Stimulated activated CD4-positive, alpha-beta T cell treated with anti-CD3 and anti-CD28 coated beads, Interleukin-1b, Interleukin-23, amount 100 ng/mL, for 1 hour (primary cell): ENCODE results near the gene OCA2.

Experiments used
- DNase-seq, 2 donors: peaks; one replicate each; pipeline ENCODE4 v3.0.0-alpha.2; 2020; ENCODE audit warnings: low read depth in 2 of 2

Gene OCA2

DNA sequence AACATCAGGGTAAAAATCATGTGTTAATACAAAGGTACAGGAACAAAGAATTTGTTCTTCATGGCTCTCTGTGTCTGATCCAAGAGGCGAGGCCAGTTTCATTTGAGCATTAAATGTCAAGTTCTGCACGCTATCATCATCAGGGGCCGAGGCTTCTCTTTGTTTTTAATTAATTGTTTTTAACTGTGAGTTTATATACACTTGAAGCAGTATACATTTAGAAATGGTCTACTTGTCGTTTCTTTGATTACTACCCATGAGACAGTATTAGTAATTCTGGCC is 21.2 kb upstream of the OCA2 start:
- DNase-seq, result no peak

DNA sequence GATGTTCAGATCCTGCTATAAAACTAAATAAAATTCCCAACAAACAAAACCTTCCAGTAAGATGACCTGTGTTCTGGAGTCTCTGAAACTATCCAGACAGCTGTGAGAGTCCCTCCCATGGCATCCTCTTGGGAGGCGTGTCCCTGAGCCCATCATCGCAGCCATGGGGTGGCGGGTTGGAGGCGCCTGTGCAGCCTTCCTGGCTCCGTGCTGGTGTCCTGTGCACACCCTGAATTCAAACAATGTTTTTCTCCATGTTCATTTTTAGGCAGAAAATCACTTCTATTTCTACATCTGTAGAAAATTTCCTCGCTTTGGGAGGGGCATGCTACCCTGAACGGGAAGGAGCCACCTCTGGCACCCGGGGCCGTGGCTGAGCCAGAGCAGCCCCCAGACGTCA is 19.4 kb upstream of the OCA2 start:
- DNase-seq, result no peak

DNA sequence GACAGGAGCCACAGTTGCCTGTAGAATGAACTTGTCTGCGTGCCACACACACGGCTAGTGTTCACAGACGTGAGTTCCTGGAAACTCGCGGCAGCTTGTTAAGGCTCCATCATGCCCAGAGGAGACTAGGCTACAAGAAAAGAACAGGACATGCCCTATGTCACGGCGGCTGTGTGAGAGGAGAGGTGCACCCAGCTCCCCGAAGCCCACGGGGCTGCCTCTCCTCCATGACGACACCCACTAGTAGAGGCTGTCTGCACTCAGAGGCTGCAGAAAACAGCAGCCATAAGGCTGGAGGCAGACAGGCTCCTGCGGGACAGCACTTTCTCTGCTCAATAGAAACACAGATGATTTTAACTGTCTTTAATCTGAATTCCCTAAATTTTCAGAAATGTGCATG is 19.0 kb upstream of the OCA2 start:
- no peak for DNase-seq

DNA sequence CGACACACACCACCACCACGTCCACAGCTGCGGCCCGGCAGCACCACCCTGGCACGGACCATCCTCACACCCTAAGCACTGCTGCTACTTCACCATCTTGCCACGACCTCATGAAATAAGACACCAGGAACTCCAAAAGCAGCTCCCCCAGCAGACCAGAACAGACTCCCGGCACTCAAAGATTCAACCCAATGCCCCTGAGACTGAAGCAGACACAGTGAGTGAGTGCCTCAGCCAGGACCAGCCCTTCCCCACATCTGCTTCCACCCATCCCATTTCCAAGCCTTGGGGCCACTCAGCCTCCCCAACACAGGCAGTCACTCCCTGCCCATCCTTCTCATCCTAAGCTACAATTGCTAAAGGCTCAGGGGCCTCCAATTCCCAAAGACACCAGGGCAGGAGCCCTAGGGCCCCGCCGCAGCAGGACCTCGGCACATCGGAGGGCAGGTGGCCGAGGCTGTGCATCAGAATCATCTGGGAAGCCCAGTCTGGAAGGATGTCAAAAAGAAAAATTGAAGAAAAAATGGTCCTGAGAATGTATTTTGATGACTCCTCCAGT is 18.4 kb upstream of the OCA2 start:
- DNase-seq, result no peak

DNA sequence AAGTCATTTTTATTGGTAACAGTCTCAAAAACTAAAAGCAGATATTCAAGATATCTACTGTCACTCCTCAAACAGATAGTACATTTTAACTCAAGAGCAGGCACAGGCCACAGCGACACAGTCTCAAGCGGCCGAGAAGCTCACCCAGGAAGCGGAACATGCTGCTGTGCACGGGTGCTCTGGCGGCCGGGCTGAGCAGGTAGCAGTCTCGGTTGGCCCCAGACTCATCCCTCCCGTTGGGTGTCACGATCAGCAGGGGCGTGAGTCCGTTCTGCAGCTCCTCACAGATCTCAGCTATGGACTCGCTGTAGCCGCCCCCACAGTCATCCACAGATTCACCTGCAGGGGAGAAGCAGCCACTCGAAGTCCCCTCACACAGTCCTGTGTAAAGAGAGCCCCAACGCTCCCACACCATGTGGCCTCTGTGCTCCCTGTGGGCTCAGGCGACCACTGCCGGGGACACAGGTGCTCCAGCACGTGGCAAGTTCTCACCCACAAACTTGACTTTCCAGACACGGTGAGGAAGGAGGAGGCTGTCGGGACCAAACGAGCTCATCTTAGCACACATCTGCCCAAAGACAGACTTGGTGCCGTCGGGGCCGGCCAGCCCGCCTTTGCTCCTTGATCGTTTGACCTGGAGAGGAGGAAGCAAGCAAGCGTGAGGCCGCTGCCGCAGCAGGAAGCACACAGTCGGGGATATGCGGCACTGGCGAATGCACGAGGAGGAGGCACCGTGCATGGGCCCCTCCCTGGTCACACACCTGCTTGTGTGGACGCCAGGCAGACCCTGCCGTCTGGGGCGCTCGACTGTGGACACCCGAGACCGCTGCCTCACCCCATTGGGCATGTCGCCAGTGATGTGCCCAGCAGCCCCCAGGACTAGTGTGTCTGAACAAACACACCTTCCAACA is 17.7 kb upstream of the OCA2 start:
- no peak for DNase-seq

DNA sequence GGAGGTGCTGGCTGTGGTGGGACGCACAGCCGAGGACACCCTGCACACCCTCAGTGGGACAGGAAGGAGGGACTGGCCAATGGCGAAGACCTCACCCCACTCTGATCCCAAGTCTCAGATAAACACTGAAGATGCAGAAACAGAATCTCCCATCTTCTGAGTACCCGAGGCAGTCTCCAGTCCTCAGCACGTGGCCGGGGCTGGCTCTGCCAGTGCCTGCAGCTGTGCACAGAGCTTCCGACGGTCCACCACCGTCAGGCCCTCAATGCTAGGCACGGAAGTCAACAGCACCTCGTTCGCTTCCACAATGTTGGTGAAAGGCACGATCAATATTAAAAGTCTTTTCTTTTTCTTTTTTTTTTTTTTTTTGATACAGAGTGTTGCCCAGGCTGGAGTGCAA is 16.8 kb upstream of the OCA2 start:
- no peak for DNase-seq

DNA sequence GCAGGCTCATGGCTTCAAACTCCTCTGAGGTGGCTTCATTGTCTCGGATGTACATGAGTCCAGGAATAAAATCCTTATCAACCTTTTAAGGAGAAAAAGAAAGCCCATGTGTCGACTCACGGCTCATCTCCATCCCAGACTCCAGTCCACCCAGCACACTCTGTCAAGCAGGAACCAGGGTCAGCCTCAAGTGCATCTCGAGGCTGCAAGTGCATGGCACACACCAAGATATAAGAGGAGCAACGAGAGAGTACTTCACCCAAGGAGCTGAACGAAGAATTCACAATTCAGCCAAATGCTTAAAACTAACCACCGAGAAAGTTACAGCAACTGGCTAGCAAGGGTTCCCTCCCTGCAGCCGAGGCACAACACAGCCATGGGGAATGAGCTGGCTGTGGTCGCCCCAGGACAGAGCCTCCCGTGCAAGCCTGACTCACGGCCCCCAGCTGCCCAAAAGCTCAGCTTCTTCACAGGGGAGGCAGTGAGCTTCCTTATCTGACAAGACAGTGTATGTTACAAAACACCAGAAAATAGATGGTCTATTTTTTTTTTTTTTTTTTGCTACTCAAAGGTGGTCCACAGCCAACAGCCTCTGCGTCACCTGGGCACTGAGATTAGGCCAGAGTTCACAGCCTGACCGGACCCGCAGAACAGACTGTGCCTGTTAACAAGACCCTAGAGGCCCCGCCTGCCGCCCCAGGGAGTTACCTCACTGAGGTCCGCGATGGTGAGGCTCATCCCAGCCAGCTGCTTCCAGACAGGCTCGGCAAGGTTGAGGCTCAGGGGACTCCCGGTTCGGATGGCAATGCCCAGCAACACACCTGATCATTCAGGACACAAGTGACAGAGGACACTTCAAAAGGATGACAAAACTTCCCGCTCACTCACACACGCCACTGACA is 15.9 kb upstream of the OCA2 start:
- no peak for DNase-seq

DNA sequence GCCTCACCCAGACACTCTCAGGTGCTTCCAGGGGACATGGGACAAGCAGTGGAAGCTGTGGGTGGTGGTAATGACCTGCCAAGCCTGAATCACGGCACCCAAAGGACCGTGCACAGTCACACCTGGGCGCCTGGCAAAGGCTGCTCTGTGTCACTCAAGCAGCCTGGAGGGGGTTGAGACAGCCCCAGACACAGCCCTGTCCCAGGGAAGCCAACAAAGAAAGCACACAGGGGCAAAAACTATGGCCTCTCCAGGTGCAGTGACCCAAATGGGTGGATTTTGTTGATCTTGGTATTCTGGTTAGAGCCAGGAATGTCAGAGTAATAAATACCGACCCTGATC is 15.0 kb upstream of the OCA2 start:
- DNase-seq, result no peak

DNA sequence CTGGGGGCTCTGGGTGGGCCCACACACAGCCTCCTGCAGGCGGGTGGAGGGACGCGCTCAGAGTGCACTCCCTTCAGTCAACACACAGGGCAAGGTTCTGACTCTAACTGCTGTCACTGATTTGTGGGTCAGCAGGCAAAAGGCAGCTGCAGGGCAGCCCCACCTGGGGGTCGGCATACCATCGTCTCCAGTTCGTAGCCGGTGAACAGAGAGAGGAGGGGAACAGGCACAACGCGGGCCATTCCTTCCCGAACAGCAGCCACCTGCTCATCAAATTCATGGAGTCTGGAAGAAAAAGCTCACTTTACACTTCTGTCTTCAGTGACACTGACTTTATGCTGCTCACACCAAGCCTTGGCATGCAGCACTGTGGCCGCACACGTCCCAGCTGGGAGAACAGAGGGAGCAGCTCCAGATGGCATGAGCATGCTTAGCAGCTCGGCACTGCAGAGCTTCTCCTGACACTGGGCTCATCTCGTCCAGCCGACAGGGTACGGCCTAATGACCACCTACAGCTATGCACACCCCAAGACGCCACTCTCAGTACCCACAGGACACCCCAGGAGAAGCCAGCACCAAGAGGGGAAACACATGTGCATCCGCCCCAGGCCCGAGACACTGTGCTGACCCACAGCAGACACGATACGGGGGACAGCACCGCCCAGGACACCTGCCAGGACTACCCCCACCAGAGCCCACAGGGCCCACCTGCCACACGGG is 14.4 kb upstream of the OCA2 start:
- DNase-seq, result no peak

DNA sequence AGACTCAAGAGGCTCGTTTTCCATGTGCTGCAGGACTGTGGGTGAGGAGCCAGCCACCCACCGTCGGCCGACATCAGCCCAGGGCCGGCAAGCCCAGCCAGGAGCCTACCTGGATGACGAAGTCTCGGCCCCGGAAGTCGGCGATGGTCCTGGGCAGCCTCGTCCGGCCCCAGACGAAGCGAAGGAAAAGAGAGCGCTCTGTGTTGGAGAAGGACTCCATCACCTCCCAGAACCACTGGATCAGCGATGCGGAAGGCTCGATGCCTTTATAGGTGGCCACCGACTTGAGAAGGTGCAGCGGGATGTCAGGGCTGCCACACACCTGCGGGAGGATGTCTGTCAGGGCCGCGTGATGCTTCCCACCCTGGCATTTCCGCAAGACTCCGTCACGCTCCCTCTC is 13.8 kb upstream of the OCA2 start:
- DNase-seq, result no peak

DNA sequence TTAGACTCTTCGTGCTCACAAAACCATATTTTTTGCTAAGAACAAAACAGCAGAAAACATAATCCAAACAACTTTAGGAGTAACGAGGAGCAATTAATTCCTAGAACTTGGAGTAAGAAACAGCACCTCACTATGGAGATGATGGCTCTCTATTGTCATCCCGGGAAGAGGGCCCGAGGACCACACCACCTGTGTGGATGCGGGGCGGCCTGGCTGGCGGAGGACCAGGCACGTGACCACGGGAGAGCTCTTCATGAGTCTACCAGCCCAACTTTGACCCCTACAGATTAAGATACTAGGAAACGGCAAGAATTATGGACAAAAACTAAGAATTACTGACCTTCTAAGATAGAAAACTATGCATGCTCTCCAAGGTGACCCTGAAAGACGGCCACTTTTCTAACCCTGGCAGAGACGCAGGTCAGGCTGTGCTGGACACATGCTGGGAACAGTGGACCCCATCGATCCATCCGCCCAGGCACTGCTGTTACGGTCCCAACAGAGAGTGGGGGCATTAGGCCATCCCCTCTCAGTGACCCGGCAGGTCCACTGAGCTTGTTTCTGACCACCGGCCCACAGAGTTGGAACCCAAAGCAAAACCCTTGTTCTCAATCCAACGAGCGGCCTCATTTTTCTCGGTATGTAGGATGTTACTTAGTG is 13.1 kb upstream of the OCA2 start:
- no peak for DNase-seq

DNA sequence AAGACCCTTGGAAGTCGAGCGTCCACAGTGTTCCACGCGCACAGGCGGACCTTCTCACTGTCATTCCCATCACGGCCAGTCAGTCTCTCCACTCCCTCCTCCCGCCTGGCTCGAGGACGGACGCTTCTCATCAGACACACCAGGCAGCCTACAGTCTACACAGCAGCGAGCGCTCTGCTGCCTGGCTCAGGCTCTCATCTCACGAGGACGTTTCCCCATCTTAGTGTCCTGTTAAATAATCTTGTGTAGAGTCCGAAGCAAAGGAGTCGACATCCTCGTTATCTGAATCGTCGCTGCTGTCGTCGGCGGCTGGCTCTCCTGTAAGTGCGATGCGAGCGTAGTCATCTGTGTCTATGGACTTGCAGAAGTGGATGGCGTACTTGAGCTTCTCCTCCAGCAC is 12.4 kb upstream of the OCA2 start:
- no peak for DNase-seq

DNA sequence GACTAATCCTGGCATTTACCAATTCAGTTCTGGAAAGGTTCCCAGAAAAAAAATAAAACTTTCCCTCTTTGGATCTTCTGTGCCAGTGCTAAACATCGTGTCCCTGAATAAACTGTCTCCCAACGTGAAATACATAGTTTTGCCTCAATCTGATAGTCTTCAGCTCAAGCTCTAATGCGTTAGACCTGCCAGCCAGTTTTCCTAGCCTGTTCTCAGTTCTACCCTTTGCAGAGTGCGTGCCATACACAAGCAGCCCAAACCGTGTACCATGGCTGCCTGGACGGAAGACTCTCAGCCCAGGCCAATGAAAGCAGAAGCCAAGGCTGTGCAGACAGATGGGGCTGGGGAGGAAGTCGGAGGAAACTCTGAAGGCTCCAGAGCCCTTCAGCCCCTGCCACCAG is 11.4 kb upstream of the OCA2 start:
- DNase-seq, result no peak

DNA sequence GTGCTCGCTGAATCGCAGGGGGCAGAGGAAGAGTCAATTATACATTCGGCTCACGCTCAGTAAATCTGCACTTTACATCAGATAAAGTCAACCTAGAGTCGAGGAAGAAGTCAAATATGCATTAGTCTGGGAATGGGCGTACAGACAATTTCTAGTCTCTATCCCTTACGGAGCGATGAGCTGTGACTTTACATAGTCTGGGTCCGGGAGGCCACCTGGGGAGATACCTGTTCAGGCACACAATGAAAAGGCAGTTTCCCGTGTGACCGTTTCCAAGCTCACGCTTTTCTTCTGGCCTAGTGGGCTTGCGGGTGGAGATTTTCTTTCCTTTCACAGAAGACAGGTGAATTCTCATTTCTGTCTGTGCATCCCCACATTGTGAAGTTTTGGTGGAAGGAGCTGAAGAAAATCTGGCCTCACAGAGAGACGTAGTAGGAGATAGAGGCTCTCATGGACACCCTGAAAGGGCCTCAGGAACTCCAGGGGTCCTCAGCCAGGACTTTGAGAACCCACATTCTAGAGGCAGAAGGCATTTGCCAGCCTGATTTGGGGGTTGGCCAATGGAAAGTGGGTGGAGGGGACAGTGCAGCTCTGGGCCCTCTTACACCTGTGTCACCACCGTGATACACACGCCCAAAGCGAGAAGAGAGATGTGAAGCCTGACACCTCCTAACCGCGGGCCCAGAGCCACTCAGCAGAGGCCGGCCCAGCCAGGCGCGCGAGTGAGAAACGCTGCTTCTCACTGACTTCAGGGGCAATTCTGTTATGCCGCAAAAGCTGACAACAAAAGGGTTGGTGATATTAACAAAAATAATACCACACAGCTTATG is 10.7 kb upstream of the OCA2 start:
- no peak for DNase-seq

DNA sequence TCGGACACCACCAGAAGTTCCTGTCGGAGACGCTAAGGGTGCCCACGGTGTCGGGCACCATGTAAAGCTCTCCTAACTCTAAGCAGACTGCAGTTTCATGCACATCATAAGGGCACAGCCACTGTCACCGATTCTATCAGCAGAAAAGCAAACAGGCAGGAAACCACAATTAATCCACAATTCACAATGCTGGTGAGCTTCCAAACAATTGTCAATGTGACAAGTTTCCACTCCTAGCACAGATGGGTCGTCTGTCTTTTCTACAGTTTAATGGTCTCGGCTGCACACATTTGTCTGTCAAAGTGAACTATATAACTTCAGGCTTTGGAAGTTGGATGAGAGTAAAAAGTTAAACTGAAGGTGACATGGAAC is 8.8 kb upstream of the OCA2 start:
- DNase-seq, result no peak

DNA sequence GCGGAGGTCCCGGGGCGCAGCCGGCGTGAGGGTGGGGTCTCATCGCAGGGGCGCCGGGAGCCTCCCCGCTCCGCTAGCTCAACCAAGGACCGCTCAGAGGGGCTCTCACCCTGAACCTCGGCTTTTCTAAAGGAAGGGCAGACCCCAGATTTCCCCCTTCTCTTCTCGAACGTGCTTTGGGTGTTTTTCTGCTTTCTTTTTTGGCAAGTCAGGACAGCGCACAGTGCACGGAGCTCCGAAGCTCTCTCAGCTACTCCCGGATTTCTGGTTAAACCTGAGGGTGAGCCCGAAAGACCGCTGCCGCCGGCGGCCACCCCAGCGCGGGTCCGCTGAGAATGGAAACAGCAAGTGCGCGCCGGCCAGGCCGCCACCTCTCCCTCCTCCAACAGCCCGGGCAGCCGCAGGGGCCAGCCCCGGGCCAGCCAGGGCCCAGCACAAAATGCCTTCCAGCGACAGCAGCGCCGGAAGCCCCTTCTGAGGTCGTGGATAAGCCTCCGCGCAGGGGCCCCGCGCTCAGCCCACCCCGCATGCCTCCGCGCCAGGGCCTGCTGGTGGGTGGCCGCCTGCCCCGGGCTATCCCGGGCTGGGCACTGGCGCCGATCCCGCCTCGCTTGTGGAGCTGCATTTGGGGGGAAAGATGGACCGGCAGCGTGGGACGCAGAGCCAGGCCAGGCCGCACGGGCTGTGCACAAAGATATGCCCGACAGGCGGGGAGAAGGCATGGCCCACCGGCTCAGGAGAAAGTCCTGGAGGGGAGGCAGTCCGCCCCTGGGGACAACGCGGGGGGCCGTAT is 8.2 kb upstream of the OCA2 start:
- DNase-seq, result no peak

DNA sequence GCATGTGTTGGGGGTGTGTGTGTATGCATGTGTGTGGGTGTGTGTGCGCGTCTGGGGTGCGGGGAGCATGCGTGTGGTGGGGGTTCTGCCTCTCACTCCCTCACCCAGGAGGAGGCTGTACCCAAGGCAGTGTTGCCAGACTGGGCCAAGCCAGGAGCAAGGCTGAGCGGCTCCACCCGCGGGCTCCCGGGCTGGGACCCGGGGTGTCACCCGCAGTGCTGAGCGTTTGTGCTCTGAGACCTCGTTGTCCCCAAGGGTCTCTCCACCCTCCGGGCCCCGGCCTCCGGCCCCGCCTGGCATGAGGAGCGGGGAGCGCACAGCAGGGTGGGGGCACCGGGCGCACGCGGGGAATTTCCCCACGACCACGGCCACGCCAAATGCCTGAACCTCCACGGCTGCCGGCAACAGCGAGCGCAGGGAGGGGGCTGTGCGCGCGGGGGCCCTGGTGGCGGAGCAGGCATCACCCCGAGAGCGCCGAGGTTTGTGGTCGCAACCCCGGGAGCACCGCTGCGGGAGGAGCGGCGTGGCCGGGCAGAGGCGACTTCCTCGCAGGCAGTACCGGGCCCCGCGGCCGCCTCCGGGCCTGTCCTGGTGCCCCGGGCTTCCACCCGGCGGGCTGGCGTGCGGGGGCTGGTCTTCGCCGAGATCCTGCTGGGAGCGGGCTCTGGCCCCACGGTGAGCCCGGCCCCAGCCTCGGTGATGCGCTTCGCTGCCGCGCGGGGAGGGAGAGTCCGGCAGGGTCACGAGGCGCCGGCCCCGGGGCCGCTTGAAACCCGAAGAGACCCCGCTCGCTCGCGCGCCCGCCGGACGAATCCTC is 7.4 kb upstream of the OCA2 start:
- no peak for DNase-seq

DNA sequence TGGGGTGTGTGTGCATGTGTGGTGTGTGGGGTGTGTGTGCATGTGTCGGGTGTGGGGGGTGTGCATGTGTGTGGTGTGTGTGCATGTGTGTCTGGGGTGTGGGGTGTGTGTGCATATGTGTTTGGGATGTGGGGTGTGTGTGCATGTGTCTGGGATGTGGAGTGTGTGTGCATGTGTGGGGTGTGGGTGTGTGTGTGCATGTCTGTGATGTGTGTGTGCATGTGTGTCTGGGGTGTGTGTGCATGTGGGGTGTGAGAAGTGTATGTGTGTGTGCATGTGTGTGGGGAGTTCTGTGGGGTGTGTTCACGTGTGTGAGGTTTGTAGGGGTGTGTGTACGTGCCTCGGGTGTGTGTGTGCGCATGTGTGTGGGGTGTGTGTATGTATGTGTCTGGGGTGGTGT is 6.7 kb upstream of the OCA2 start:
- no peak for DNase-seq

DNA sequence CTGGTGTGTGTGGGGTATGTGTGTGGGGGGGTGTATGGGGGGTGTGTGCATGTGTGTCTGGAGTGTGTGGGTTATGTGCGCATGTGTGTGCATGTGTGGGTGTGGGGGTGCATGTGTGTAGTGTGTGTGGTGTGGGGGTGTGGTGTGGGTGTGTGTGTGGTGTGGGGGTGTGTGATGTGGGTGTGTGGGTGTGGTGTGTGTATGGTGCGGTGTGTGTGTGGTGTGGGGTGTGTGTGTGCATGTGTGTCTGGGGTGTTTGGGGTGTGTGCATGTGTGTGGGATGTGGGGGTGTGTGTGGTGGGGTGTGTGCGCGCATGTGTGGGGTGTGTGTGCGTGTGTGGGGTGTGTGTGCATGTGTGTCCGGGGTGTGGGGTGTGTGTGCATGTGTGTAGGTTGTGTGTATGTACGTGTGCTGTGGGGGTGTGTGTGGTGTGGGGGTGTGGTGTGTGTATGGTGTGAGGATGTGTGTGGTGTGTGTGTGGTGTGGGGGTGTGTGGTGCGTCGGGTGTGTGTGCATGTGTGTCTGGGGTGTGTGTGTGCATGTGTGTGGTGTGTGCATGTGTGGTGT is 6.2 kb upstream of the OCA2 start:
- no peak for DNase-seq
